HEK293 (cell line): ENCODE results near the gene CEP104.
A peak's percentile ranks its signal among the peaks of the same experiment; 100 is the strongest.

Experiments
- BCL11A ChIP-seq: fragments of 450-650 bp; formaldehyde crosslinking; IDR thresholded peaks from 2 replicates; pipeline ENCODE4 v1.5.1; 2016; ENCODE audit warnings: low read depth, missing biosample characterization, missing genetic modification characterization
- BCL6B ChIP-seq: fragments of 450-650 bp; formaldehyde crosslinking; IDR thresholded peaks from 2 replicates; pipeline ENCODE4 v1.5.1; 2017; ENCODE audit warnings: missing biosample characterization, missing genetic modification characterization
- GFI1B ChIP-seq: fragments of 450-650 bp; formaldehyde crosslinking; IDR thresholded peaks from 2 replicates; pipeline ENCODE4 v1.5.1; 2016; ENCODE audit warnings: missing biosample characterization, missing genetic modification characterization
- GLI2 ChIP-seq: fragments of 450-650 bp; formaldehyde crosslinking; IDR thresholded peaks from 2 replicates; pipeline ENCODE4; 2017; ENCODE audit warnings: missing biosample characterization, missing genetic modification characterization, low read depth, borderline replicate concordance
- IKZF3 ChIP-seq: fragments of 450-650 bp; IDR thresholded peaks from 2 replicates; pipeline ENCODE4 v1.5.0; 2018; ENCODE audit warnings: missing biosample characterization, mild to moderate bottlenecking, missing genetic modification characterization, moderate library complexity
- PRDM2 ChIP-seq: fragments of 450-650 bp; formaldehyde crosslinking; IDR thresholded peaks from 2 replicates; pipeline ENCODE4 v1.5.1; 2016; ENCODE audit warnings: missing biosample characterization, missing genetic modification characterization, borderline replicate concordance
- PRDM6 ChIP-seq: fragments of 450-650 bp; formaldehyde crosslinking; IDR thresholded peaks from 2 replicates; pipeline ENCODE4 v1.5.1; 2017; ENCODE audit warnings: missing biosample characterization, missing genetic modification characterization
- ZBTB8A ChIP-seq: fragments of 450-650 bp; formaldehyde crosslinking; IDR thresholded peaks from 2 replicates; pipeline ENCODE4 v1.5.1; 2016; ENCODE audit warnings: missing biosample characterization, missing genetic modification characterization
- ZNF23 ChIP-seq: fragments of 450-650 bp; formaldehyde crosslinking; IDR thresholded peaks from 2 replicates; pipeline ENCODE4 v1.5.1; 2016; ENCODE audit warnings: missing biosample characterization, missing genetic modification characterization, borderline replicate concordance
- ZNF335 ChIP-seq: fragments of 450-650 bp; formaldehyde crosslinking; conservative IDR thresholded peaks from 2 replicates; pipeline ENCODE4 v1.5.1; 2016; ENCODE audit warnings: missing biosample characterization, missing genetic modification characterization
- ZNF354C ChIP-seq: fragments of 450-650 bp; formaldehyde crosslinking; IDR thresholded peaks from 2 replicates; pipeline ENCODE4 v1.5.1; 2016; ENCODE audit warnings: missing biosample characterization, missing genetic modification characterization, low read depth, borderline replicate concordance
- ZNF398 ChIP-seq: fragments of 450-650 bp; formaldehyde crosslinking; IDR thresholded peaks from 2 replicates; pipeline ENCODE4 v1.5.1; 2017; ENCODE audit warnings: missing biosample characterization, missing genetic modification characterization
- ZNF404 ChIP-seq: fragments of 450-650 bp; formaldehyde crosslinking; IDR thresholded peaks from 2 replicates; pipeline ENCODE4 v1.5.1; 2017; ENCODE audit warnings: missing biosample characterization, missing genetic modification characterization
- ZNF571 ChIP-seq: fragments of 450-650 bp; formaldehyde crosslinking; IDR thresholded peaks from 2 replicates; pipeline ENCODE4 v1.5.0; 2017; ENCODE audit warnings: missing biosample characterization, missing genetic modification characterization
- ZNF777 ChIP-seq: fragments of 450-650 bp; formaldehyde crosslinking; IDR thresholded peaks from 2 replicates; pipeline ENCODE4 v1.5.1; 2017; ENCODE audit warnings: missing biosample characterization, missing genetic modification characterization, borderline replicate concordance
- ZNF792 ChIP-seq: fragments of 450-650 bp; formaldehyde crosslinking; IDR thresholded peaks from 2 replicates; pipeline ENCODE4 v1.5.1; 2016; ENCODE audit warnings: missing biosample characterization, missing genetic modification characterization
- ZNF830 ChIP-seq: fragments of 450-650 bp; IDR thresholded peaks from 2 replicates; pipeline ENCODE4 v1.5.0; 2018; ENCODE audit warnings: missing biosample characterization, missing genetic modification characterization, low read depth, mild to moderate bottlenecking, moderate library complexity
- TF ChIP-seq, protein P1 (sequence below): fragments of 450-650 bp; formaldehyde crosslinking; IDR thresholded peaks from 2 replicates; pipeline ENCODE4 v1.5.1; 2016; ENCODE audit warnings: missing biosample characterization, missing genetic modification characterization
- TF ChIP-seq, protein P2 (sequence below): fragments of 450-650 bp; formaldehyde crosslinking; IDR thresholded peaks from 2 replicates; pipeline ENCODE4 v1.5.1; 2016; ENCODE audit warnings: missing biosample characterization, missing genetic modification characterization

Gene CEP104

DNA sequence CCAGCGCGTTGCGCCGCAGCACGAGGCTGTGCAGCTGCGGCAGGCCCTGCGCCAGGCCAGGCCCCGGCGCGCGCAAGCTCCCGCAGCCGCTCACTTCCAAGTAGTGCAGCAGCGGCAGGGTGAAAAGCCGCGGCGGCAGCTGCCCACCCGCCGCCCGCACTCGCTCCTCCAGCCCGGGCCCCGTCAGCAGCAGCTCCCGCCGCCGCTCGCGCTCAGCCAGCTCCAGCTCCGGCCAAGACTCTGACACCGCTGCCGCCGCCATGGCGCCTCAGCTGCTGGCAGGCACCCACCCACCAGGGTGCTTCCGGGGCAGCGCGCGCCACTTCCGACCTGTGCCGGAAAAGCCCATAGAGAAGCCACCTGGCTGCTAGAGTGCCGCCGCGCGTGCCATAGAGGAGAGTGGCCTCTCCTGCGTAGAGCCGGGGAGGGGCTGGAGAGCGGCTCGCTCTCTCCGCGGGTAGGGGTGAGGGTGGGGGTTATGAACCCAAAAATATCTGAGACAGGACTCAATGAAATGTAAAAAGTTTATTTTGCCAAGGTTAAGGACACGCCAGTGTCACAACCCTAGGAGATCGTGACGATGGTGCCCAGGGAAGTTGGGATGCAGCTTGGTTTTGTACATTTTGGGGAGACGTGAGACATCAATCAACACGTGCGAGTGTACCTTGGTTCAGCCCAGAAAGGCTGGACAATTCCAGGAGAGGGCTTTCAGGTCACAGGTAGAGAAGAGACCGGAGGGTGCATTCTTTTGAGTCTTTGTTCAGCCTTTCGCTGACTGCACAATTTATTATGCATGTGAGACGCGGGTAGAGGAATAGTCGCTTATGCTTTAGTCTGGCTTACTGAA lies 60.6 kb downstream of the CEP104 start, which contains the start of gene LRRC47 (continued):
- TF ChIP-seq BCL6B (tag by site-specific recombination): no peak
- TF ChIP-seq ZNF23: no peak
- TF ChIP-seq IKZF3: no peak
- peak; percentile 13; the same call in 1 of the 2 replicates for TF ChIP-seq BCL11A
- TF ChIP-seq ZNF571 (tag by site-specific recombination): no peak
- TF ChIP-seq ZNF354C: no peak
- TF ChIP-seq GFI1B (tag by site-specific recombination): no peak
- no peak for TF ChIP-seq ZNF777 (tag by site-specific recombination)
- TF ChIP-seq, protein P1, sequence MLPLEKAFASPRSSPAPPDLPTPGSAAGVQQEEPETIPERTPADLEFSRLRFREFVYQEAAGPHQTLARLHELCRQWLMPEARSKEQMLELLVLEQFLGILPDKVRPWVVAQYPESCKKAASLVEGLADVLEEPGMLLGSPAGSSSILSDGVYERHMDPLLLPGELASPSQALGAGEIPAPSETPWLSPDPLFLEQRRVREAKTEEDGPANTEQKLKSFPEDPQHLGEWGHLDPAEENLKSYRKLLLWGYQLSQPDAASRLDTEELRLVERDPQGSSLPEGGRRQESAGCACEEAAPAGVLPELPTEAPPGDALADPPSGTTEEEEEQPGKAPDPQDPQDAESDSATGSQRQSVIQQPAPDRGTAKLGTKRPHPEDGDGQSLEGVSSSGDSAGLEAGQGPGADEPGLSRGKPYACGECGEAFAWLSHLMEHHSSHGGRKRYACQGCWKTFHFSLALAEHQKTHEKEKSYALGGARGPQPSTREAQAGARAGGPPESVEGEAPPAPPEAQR (tag by site-specific recombination): no peak
- TF ChIP-seq ZNF792 (tag by site-specific recombination): no peak
- TF ChIP-seq ZNF404 (tag by site-specific recombination): no peak
- TF ChIP-seq ZNF335: peak; percentile 55; the same call in 1 of the 2 replicates
- no peak for TF ChIP-seq PRDM2 (tag by site-specific recombination)
- TF ChIP-seq ZBTB8A (tag by site-specific recombination): no peak; the same call in 1 of the 2 replicates
- TF ChIP-seq PRDM6 (tag by site-specific recombination): no peak
- TF ChIP-seq, protein P2, sequence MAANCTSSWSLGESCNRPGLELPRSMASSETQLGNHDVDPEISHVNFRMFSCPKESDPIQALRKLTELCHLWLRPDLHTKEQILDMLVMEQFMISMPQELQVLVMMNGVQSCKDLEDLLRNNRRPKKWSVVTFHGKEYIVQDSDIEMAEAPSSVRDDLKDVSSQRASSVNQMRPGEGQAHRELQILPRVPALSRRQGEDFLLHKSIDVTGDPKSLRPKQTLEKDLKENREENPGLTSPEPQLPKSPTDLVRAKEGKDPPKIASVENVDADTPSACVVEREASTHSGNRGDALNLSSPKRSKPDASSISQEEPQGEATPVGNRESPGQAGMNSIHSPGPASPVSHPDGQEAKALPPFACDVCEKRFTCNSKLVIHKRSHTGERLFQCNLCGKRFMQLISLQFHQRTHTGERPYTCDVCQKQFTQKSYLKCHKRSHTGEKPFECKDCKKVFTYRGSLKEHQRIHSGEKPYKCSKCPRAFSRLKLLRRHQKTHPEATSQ: no peak
- TF ChIP-seq ZNF398 (tag by site-specific recombination): no peak
- TF ChIP-seq GLI2 (tag by site-specific recombination): no peak
- no peak for TF ChIP-seq ZNF830 (tag by site-specific recombination)
